GM18867 (cell line): ENCODE results near the gene PTGES.
"Not testable (repeated sequence)": the region's sequence is repeated elsewhere in the genome, so short reads cannot be mapped to it uniquely, and the experiment has no call there.

Experiments
- ATAC-seq: cut with Tn5 transposase; IDR thresholded peaks from one replicate; pipeline ENCODE4 v1.9.1; 2021; ENCODE audit warnings: mild to moderate bottlenecking, moderate library complexity; ENCODE audit not compliant: unreplicated experiment

The PTGES gene

DNA sequence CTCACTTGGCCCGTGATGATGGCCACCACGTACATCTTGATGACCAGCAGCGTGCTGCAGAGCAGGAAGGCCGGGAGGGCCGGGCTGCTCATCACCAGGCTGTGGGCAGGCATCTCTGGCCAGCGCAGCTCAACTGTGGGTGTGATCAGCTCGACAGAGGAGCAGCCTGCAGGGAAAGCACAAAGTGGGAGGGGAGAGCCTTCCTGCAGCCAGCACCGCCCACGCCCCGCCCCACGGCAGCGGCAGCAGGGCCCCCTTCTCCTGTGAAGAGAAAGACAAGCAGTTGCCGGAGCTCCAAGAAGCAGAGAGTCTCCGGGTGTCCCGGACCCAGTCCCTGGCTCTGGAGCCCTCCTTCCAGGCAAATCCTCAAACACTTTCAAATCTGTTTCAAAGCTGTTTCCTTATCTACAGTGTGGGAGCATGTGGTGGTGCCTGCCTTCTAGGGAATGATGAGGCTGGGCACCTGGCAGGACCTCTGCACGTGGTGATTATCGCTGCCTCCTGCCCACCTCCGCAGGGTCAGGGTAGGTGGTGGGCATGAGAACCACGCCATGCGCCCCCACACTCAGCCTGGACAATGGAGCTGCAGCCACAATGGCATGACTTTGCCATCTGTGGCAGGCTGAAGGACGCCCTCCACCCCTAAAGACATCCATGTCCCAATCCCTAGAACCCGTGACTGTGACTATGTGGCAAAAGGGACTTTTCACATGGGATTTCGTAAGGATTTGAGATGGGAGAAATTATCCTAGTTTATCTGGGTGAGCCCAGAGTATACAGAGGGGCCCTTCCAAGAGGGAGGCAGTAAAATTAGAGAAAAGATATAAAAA is at the start of gene PTGES:
TSS of gene PTGES (minus strand) at position 143 of the 830 bp plus-strand sequence. CDS start at position 113, 30 bp downstream.
- no peak for ATAC-seq

DNA sequence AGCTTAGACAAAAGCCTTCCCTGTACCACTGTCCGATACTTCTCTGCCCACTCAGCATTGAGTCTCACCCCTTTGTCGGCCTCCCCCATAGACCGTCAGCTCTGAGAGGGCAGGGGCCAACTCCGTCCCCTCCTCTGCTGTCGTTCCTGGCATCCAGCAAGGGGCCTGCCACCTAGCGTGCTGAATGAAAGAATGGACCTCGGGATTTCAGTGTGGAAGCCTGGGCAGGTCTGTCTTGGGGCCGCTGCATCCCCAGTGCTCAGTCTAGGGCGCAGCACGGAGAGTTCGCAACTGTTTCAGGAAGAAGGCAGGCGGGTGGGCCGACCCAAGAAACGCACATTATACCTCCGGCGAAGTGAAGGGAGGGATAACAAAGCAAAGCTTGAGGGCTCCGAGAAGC is 48.7 kb upstream of the PTGES start:
- ATAC-seq: no peak

DNA sequence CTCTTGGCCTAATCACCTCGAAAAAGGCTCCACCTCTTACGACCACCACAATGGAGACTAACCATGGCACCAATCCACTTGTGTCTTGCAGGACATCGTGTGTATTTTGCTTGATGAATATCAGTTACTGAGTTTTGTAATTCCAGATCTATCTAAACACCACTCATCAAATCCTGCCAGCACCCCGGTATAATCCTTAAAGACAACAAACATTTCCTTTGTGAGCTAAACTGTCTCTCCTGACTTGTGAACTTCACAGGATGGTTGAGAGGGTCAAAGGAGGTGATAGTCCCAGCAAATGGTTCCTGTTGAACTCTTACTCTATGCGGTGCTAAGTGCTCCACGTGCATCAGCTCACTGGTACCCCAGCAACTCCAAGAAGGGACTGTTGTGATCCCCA is 46.1 kb upstream of the PTGES start:
- ATAC-seq: no peak

DNA sequence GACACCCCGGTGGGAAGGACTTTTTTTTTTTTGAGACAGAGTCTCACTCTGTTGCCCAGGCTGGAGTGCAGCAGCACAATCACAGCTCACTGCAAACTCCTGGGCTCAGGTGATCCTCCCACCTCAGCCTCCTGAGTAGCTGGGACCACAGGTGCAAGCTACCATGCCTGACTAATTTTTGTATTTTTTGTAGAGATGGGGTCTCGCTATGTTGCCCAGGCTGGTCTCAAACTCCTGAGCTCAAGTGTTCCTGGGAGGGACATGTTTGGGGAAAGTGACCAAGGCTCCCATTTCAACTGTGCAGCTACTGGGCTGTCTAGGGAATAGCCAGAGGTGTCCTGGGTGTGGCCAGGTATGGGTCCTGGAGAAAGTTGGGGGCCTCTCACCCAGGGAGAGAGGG is 43.2 kb upstream of the PTGES start:
- not testable (repeated sequence) for ATAC-seq

- no peak for ATAC-seq
Measured at GRCh38 chr9:129794549-129794948, 41.7 kb upstream of the PTGES start.

DNA sequence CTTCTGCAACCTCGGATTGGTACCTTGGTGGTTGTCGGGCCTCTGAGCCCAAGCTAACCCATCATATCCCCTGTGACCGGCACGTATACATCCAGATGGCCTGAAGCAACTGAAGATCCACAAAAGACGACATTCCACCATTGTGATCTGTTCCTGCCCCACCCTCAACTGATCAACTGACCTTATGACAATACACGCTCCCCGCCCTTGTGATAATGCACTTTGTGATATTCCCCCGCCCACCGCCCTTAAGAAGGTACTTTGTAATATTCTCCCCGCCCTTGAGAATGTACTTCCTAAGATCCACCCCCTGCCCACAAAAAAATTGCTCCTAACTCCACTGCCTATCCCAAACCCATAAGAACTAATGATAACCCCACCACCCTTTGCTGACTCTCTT is 33.6 kb upstream of the PTGES start:
- ATAC-seq: no peak

- ATAC-seq: no peak
Measured at GRCh38 chr9:129785866-129786265, 33.0 kb upstream of the PTGES start.

- ATAC-seq: not testable (repeated sequence)
Measured at GRCh38 chr9:129784970-129785369, 32.1 kb upstream of the PTGES start.

DNA sequence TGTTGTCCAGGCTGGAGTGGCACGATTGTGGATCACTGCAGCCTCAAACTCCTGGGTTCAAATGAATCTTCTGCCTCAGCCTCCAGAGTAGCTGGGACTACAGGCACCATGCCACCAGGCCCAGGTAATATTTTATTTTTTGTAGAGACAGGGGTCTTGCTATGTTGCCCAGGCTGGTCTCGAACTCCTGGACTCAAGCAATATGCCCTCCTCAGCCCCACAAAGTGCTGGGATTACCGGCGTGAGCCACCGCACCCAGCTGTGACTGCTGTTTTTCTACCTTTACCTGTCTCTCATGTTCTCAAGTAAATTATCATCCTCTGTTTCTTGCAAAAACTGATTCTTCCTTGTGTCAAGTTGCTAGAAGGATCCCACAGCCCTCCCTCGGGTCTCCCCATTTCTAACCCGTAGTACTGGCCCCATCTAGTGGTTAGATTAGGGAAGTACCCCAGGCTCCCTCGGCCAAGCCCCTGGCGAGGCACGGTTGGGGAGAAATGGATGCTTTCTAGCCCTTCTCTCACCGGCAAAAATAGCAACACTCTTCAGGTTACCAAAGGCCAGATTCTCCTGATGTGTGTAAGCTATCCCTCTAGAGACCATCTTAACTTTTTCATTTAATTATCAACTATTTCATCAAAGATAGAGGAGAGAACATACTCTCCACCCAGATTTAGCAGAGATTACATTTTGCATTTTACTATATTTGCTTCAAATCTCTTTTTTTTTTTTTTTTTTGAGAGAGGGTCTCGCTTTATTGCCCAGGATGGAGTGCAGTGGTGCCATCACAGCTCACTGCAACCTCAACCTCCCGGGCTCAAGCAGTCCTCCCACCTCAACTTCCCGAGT is 30.9 kb upstream of the PTGES start:
- no peak for ATAC-seq

- ATAC-seq: no peak
Measured at GRCh38 chr9:129781981-129782380, 29.1 kb upstream of the PTGES start.

GRCh38 chr9:129781131-129781530 is 28.3 kb upstream of the PTGES start:
- no peak for ATAC-seq

GRCh38 chr9:129779560-129780190 is 26.8 kb upstream of the PTGES start:
- ATAC-seq: no peak

- no peak for ATAC-seq
Measured at GRCh38 chr9:129778469-129778868, 25.6 kb upstream of the PTGES start.

GRCh38 chr9:129777769-129778130 is 24.9 kb upstream of the PTGES start:
- no peak for ATAC-seq

GRCh38 chr9:129776938-129777768 is 24.3 kb upstream of the PTGES start:
- no peak for ATAC-seq

GRCh38 chr9:129776566-129776937 is 23.7 kb upstream of the PTGES start:
- no peak for ATAC-seq

- not testable (repeated sequence) for ATAC-seq
Measured at GRCh38 chr9:129776096-129776495, 23.3 kb upstream of the PTGES start.

- ATAC-seq: no peak
Measured at GRCh38 chr9:129775448-129775798, 22.6 kb upstream of the PTGES start.

DNA sequence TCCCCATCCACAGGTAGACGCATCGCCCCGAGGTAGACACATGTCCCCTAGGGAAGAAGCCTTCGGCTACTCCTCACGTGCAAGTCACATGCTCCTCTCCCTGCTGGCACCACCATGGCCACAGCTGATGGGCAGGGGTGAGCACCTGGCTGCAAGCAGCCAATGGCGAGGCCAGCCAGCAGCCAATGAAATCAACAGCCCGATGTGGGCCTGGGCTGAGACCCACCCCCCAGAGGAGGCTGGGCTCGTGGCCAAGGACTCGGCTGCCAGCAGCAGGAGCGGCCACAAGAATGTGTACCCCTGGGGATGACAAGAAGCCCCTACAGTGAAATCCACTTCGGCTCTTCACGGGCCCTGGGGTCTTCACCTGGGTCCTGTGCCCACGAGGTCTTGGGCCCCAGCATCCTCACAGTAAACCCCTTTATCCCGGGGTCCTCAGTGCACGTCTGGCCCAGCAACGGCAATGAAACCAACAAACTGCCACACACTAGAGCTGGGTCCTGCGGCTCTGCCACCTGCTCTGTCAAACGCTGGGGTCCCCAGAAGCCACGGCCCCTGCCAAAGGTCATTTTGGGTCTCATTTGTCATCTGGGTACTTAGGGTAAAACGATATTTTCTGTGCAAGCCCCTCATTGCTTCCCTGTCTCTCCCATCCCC is 22.1 kb upstream of the PTGES start:
- no peak for ATAC-seq
